ENCODE data around the gene DTNA. TPM values are rescaled to one million over a fixed set of nuclear protein-coding genes. Genes with fewer than 3 reads are reported as not detected.

DTNA gene
- total RNA-seq, 4 donors from 2014 or later = 22.7 to 60.5 (median 43.7) TPM

DNA sequence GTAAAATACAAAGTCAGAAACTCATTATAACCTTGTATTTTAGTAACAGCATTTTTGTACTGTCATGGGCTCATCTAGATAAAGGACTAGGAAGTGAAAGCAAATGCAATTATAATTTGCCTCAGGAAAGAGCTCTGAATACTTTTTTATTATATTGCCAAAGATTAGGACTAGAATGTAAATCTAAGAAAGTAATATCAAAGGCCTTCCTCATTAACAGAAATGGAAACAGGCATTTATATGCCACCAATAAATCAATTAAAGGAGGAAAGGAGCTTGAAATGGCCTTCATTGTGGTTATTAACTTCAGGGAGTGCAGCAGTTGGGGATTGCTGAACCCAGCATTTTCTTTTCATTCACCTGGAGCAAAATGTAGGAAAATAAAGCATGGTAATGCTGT, 39.6 kb downstream of the DTNA start:
- ATAC-seq (ENCODE audit: low FRiP score) (no peak), DNase-seq (ENCODE audit: low spot score) (no peak)
- TF ChIP-seq, protein P1, sequence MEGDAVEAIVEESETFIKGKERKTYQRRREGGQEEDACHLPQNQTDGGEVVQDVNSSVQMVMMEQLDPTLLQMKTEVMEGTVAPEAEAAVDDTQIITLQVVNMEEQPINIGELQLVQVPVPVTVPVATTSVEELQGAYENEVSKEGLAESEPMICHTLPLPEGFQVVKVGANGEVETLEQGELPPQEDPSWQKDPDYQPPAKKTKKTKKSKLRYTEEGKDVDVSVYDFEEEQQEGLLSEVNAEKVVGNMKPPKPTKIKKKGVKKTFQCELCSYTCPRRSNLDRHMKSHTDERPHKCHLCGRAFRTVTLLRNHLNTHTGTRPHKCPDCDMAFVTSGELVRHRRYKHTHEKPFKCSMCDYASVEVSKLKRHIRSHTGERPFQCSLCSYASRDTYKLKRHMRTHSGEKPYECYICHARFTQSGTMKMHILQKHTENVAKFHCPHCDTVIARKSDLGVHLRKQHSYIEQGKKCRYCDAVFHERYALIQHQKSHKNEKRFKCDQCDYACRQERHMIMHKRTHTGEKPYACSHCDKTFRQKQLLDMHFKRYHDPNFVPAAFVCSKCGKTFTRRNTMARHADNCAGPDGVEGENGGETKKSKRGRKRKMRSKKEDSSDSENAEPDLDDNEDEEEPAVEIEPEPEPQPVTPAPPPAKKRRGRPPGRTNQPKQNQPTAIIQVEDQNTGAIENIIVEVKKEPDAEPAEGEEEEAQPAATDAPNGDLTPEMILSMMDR (IDR thresholded peaks at IDR 0.05) = no peak

DNA sequence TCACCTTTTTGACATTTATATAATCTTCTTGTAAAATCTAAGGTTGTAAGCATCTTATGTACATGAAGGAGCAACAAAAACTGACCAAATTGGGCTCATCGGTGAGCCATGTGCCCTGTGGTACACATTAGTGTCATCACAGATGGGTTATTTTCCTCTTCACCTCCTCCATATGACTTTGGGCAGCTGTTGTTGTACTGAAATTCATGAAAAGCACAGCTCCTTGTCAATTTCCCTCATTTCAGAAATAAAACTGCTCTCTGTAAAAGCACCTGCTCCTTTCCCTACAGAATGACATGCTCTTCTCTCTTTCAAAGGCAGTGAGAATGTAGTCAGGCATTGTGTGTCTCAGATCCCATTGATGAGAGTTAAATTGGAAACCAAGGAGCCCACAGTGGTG, 42.0 kb downstream of the DTNA start:
- TF ChIP-seq, protein P1 (IDR thresholded peaks at IDR 0.05) = no peak
- no peak for ATAC-seq (ENCODE audit: low FRiP score)

DNA sequence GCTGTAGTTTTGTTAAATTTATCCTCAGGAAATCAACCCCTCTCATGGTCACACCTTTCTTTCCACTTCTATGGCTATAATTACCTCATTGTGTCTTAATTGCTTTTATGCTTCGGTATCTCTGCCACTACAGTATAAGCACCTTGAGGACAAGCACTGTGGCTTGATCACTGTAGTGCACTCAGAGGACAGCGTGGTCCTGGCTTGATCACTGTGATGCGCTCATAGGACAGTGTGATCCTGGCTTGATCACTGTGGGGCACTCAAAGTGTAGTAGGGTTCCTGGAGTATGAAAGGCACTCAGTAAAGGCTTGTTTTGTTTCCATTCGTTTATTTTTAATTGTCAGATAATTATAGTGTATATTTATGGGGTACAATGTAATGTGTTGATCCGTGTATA, 44.2 kb downstream of the DTNA start:
- no peak for ATAC-seq (ENCODE audit: low FRiP score)
- DNase-seq (ENCODE audit: low spot score) = no peak
- TF ChIP-seq, protein P1 (IDR thresholded peaks at IDR 0.05) = no peak

More for the DNA sequence above, 42.0 kb downstream of the DTNA start:
- DNase-seq (ENCODE audit: low spot score) = no peak

DNA sequence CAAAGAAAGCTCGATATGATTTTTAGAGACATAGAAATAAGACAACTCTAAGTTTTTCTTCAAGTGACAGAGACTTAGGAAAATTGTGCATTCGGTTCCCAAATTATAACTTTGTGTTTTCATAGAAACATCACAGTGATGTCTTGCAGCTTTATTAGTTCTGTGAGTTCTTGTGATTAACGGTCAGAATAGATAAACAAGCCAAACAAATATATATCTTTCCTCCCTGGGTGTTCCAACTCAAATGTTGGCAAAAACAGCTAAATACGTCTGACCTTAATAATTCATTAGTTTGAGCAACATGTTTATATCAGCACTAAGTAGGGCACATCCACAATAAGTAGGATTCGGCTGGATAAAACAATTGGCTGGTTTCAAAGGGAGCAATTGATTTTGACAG, 47.6 kb downstream of the DTNA start:
- ATAC-seq (ENCODE audit: low FRiP score) (no peak), DNase-seq (ENCODE audit: low spot score) (no peak)

DNA sequence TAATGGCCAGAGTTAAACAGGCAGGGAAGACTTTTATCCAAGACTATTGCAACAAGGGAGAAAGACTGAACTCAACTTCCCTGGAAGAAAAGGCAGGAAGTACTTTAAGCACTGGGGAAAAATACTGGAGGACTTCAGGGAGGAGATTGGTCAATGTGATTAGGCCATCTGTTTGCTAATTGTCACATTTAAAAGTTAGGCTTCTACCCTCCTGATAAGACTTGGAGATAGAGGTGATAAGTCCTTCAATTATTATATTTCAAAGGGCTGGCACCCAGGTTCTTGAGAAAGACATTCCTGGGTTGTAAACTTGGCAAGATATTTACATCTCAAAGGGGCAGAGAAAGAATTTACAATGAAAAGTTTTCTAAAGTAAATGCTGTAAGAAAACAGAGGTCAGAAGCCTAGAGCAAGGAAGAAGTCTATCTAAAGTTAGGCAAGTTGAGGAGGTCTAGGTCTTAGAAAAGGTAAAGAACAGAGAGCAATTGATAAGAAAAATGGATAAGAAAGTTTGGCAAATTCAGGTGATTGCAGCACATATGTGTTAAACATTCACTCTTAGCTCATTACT, 48.4 kb downstream of the DTNA start:
- TF ChIP-seq, protein P1 (IDR thresholded peaks at IDR 0.05) = no peak
- ATAC-seq (ENCODE audit: low FRiP score) (no peak), DNase-seq (ENCODE audit: low spot score) (no peak)

More for the DNA sequence above, 47.6 kb downstream of the DTNA start:
- TF ChIP-seq, protein P1 (IDR thresholded peaks at IDR 0.05) = no peak

DNA sequence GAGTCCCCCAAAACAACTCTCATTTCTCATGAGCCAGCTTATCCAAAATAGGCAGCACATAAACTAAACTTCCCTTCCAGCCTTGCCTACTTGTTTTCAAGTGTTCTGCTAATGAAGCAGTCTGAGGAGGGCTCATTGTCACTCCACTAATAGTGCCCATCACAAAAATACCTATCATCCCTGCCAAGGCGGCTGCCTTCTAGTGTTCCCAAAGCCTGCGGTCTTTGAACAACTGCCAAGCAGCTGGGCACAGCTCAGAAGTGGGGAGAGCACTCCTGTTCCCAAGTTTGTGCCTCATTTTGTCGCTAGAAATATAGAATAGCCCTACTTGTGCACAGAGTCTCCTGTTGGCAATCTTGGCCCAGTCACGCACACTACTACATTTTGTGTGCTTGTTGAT, 50.3 kb downstream of the DTNA start:
- no peak for DNase-seq (ENCODE audit: low spot score)
- ATAC-seq (ENCODE audit: low FRiP score) = no peak
- TF ChIP-seq, protein P1 (IDR thresholded peaks at IDR 0.05) = no peak

DNA sequence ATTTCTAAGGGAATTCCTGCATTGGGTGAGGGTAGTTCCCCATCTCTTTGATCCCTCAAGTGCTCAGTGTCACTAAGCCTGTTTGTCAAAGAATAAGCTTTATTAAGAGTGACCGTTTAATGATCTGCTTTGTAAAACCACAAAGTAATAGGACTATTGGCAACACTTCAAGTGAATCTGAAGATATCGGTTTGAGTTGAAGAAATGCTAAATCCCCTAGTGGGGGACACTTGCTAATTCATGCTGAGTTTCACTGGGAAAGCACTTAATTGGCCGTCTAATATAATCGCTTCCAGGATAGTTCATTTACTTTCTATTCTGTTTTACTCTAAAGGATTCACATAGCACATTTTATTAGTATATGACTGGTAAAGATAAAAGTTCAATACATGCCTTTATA, 54.4 kb downstream of the DTNA start:
- ATAC-seq (ENCODE audit: low FRiP score) (no peak), DNase-seq (ENCODE audit: low spot score) (no peak)
- TF ChIP-seq, protein P1 (IDR thresholded peaks at IDR 0.05) = no peak
